VCaP (cell line): ENCODE measurements around the gene FRMPD2.

Experiments
- H3K27ac ChIP-seq: fragments of 450-650 bp; 2 replicates; pipeline ENCODE4 v1.5.1; 2017
- TF ChIP-seq, protein P1 (sequence below): fragments of 450-650 bp; conservative IDR thresholded peaks from 2 replicates; pipeline ENCODE4 v1.5.1; 2017; ENCODE audit warnings: mild to moderate bottlenecking, moderate library complexity

FRMPD2 gene

DNA sequence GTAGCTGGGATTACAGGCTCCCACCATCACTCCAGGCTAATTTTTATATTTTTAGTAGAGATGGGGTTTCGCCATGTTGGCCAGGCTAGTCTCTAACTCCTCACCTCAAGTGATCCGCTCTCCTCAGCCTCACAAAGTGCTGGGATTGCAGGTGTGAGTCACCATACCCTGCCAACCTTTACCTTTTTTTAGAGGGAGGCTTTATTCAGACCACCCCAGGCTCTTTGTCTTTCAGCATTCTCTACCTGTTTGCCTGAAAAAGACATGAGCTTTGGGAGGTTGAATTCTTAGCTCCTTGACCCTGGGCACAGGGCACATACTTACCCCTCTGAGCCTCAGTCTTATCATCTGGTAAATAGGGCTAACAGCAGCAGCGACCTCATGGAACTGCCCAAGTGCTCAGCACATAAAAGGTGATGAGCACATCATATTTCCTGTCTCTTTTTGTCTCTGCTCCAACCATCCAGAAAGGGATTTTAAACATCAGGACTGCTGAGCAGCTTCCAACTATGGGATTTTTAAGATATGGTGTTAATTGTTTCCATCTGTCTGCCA, 17.0 kb downstream of the FRMPD2 start:
- TF ChIP-seq, protein P1, sequence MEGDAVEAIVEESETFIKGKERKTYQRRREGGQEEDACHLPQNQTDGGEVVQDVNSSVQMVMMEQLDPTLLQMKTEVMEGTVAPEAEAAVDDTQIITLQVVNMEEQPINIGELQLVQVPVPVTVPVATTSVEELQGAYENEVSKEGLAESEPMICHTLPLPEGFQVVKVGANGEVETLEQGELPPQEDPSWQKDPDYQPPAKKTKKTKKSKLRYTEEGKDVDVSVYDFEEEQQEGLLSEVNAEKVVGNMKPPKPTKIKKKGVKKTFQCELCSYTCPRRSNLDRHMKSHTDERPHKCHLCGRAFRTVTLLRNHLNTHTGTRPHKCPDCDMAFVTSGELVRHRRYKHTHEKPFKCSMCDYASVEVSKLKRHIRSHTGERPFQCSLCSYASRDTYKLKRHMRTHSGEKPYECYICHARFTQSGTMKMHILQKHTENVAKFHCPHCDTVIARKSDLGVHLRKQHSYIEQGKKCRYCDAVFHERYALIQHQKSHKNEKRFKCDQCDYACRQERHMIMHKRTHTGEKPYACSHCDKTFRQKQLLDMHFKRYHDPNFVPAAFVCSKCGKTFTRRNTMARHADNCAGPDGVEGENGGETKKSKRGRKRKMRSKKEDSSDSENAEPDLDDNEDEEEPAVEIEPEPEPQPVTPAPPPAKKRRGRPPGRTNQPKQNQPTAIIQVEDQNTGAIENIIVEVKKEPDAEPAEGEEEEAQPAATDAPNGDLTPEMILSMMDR = no peak

DNA sequence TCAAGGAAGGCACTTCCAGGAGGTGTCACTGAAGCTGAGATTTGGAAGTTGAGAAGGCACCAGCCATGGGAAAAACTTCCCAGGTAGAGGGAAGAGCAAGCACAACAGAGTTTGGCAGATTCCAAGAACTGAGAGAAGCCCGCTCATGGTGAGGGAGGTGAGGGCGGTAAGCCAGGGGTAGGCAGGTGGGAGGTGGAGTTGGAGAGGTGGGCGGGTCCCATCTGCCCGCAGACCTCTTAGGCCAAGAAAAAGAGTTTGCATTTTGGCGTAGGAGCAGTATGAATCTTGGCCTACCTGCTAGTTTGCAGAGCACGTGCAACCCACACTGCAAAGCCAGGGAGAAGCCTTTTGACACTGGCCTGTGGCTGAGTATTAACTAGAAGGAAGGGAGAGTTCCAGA, 18.8 kb downstream of the FRMPD2 start:
- TF ChIP-seq, protein P1 = no peak

More for the DNA sequence above, 17.0 kb downstream of the FRMPD2 start:
- H3K27ac ChIP-seq = no peak overlapping the region

GRCh38 chr10:48254750-48255512, 19.6 kb downstream of the FRMPD2 start:
- no peak overlapping the region; the same call in 1 of the 2 replicates for H3K27ac ChIP-seq
- TF ChIP-seq, protein P1 = no peak

More for the DNA sequence above, 18.8 kb downstream of the FRMPD2 start:
- H3K27ac ChIP-seq = no peak overlapping the region; the same call in 1 of the 2 replicates

DNA sequence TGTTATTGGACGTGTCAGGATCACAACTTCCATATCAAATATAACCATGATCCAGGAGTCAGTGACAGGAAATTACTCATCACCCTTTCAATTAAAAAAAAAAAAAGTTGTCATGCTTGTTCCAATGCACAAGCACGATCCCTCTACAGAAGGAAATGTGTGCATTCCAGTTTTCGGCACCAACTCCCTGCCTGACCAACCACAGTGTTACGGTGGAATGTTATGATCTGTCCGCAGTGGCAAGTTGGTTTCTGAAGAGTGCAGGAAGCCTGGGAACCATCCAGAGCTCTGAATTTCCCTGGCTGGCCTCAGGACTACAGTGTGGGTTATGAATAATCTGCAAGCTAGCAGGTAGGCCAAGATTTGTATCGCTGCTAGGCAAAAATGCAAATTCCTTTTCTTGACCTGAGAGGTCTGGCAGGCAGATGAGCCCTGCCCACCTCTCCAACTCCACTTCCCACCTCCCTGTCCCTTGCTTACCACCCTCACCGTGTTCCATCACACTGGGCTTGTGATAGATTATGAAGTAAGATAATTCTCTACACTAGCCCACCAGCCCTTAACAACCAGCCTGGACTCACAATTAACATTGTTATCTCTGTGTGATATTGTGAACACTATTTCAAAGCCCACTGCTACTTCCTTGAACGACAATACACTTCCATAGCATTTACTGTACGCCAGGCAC, 20.4 kb downstream of the FRMPD2 start:
- TF ChIP-seq, protein P1 = no peak
- H3K27ac ChIP-seq = peak overlapping the region; percentile 8; the same call in 1 of the 2 replicates

- H3K27ac ChIP-seq = peak overlapping the region; percentile 97
These were observed 22.2 kb downstream of the FRMPD2 start for GRCh38 chr10:48252354-48252650.

DNA sequence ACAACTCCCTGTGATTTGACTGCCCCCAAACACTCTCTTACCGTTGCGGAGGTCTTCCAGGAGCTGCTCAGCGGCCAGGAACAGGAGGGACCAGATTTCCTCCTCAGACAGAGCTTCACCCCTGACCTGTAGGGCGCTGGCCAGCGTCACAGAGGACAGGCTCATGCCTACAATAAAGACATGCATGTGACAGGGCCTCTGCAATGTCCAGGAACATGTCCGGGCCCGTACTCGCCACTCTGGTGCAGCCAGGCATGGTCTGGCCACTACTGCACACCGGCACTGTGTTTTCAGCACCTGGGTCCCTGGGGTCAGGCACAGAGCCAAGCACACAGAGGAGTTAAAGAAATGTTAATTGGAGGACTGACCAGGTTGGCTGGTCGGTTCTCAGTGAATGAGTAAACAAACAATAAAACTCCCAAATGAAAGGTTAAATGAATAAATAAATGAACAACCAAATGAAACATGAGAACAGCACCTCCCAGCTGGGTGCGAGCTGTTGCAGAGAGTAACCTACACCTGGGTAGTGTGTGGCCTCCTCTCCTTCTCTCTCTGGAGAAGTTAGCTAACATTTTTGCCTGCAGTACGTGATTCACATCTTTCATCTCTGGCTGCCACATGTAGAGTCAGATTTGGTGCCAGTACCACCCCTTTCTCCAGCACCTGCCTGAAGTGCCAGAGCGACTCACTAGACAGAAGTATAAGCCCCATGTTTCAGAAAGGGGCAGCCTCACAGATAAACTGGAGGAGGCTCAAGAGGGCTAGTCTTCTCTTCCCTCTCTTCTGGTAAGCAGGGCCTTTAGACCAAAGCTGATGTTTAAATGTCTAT, 22.8 kb downstream of the FRMPD2 start:
- TF ChIP-seq, protein P1 = 0 out of 2 replicates have a peak, but pooled peaks have one; percentile 14
- peak overlapping the region; percentile 97 for H3K27ac ChIP-seq

More at GRCh38 chr10:48252354-48252650, 22.2 kb downstream of the FRMPD2 start:
- TF ChIP-seq, protein P1 = no peak
